ENCODE measurements around the gene OR12D2. TPM values are rescaled to one million over a fixed set of nuclear protein-coding genes. Genes with fewer than 3 reads are reported as not detected.

OR12D2 gene
- total RNA-seq, 1 donor from 2014 or later, result not detected

Other genes with a start within 250 kb of the OR12D2 start
- gene OR2J2, start 224.7 kb upstream of the OR12D2 start, total RNA-seq, result not detected
- under 0.01 TPM for gene OR14J1, start 93.9 kb upstream of the OR12D2 start, total RNA-seq
- gene OR5V1, start 26.8 kb upstream of the OR12D2 start, total RNA-seq, result not detected
- not detected for gene OR12D3, start 20.3 kb upstream of the OR12D2 start, total RNA-seq
- gene OR12D1, start 19.3 kb downstream of the OR12D2 start, total RNA-seq, result not detected
- gene OR10C1, start 43.7 kb downstream of the OR12D2 start, total RNA-seq, result not detected
- gene OR11A1, start 61.4 kb downstream of the OR12D2 start, total RNA-seq, result not detected
- not detected for gene OR2H1, start 61.5 kb downstream of the OR12D2 start, total RNA-seq
- gene MAS1L, start 92.3 kb downstream of the OR12D2 start, total RNA-seq, result not detected
- gene UBD, start 164.1 kb downstream of the OR12D2 start, total RNA-seq, result 0.47 TPM
- not detected for gene OR2H2, start 189.5 kb downstream of the OR12D2 start, total RNA-seq
- 91.1 TPM for gene GABBR1, start 237.6 kb downstream of the OR12D2 start, total RNA-seq